Measurements from ENCODE around the gene SLC26A6.

Gene SLC26A6

DNA sequence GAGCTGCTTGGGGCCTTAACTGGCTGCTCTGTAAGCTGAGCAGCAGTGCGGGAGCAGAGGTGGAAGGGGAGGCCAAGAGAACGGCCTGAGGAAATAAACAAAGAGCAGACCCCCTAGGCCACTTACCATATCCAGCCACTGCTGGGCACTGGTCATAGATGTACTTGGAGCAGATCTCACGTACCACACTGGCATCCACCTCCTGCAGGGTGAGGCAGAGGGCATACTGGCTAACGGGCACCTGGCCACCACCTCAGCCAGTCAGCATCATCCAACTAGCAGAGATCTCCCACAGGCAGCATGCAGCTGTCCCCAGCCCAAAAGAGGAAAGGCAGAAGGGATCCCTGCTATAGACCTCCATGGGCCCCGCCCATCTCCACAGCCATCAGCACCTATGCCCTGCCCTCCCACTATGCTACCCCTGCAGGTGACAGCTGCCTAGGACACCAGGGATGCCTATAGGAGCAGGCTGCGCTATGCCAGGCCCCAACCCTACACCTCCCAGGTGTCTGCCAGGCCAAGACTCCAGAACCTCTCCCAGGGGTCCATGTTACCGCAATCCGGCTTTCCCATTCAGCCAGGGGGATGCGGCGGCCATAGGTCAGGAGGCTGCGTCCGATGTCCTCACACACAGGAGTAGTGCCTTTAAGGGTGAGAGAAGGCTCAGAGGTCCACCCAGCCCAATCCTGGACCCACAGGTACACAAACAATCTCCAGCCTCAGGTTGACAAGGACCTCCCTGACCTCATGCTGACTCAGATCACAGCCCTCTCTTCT lies 35.6 kb downstream of the SLC26A6 start:
- no peak for DNase-seq (ENCODE audit: low read depth)
- TF ChIP-seq CTCF (IDR thresholded peaks at IDR 0.05; ENCODE audit: low read depth, low read length, missing control alignments) = no peak
- H3K4me3 ChIP-seq (ENCODE audit: low read depth, low read length) = no peak overlapping the region

GRCh38 chr3:48599077-48599501 lies 36.2 kb downstream of the SLC26A6 start:
- no peak for TF ChIP-seq CTCF (IDR thresholded peaks at IDR 0.05; ENCODE audit: low read depth, low read length, missing control alignments)
- DNase-seq (ENCODE audit: low read depth) = no peak
- no peak overlapping the region for H3K4me3 ChIP-seq (ENCODE audit: low read depth, low read length)

DNA sequence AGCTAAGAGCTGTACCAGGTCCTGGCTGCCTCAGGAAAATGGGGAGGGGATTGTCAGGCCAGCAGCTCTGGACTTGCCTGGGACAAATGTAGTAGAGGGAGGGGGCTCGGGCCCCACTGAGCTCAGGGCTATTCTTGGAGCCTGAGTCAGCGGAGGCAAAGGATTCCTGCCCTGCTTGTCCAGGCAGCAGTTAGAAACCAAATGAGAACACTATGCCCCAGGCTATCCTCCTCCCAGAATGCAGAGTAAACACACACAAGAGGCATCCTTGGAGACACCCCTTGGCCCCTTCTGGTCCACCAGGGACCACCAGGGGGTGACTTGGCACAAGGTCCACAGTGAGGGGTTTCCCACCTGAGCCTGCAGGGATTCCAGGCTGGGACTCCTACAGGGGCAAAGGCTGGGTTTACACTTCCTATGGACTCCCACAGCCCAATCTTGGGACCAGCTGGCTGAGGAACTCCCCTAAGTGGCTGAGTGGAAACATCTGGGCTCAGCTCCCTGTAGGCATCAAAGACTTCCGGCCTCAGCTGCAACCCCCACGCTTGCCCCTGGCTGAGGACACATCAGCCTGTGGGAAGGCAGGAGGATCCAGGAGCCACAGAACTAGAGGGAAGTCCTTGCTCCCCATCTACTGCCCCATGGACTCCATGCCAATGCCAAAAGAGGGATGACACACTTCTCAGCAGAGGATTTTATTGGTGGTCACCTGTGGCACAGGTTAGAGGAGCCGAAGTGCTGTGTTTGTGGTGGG lies 36.8 kb downstream of the SLC26A6 start:
- no peak for DNase-seq (ENCODE audit: low read depth)
- TF ChIP-seq CTCF (IDR thresholded peaks at IDR 0.05; ENCODE audit: low read depth, low read length, missing control alignments) = no peak
- H3K4me3 ChIP-seq (ENCODE audit: low read depth, low read length) = no peak overlapping the region

DNA sequence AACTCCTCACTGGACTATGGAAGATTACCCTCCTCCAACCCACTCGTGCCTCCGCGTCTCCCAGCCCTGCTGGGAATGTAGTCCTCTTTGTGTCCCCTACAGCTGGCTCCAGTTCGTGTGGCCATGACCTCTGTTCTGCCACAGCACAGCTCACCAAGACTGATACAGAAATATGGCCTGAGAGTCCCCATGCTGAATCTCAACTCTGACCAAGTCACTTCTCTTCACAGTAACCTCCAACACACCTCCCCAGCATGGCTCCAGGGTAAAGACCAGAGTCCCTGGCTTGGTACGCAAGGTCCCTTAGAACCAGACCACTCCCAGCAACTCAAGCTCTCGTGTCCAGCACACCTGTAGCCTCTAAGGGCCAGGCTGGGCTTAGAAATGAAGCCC lies 37.9 kb downstream of the SLC26A6 start:
- no peak for DNase-seq (ENCODE audit: low read depth)

DNA sequence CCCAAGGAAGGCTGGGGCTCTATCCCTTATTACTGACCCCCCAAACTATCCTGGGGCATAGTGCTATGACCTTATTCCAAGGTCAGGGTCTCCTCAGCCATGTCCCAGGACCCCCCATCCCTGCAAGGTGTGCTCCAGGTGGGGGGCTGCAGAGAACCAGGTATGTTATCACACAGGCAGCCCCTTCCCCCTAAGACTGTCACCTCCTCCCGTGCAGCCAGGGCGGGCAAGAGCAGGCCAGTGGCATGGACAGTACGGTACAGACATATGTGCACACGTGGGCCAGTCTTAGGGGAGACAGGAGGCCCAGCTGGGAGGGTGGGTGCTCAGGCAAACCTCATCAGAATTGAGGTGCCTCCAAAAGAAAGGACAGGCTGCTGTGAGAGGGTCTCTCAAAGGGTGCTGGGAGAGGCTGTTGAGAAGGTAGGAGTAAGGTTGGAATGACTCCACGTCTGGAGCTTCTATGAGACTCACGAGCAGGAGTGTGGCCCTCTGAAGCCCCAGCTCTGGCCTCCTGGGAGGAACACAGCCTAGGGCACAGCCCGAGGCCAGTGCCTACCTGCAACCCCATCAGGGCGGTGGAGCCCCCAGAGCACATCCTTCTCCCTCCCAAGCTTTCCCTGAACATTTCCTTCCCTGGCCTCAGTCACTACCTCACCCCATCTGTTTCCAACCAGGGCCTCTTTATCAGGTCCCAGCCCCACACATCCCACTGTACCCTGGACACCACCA lies 38.4 kb downstream of the SLC26A6 start:
- no peak for TF ChIP-seq CTCF (IDR thresholded peaks at IDR 0.05; ENCODE audit: low read depth, low read length, missing control alignments)
- DNase-seq (ENCODE audit: low read depth) = no peak
- no peak overlapping the region for H3K4me3 ChIP-seq (ENCODE audit: low read depth, low read length)

More for the DNA sequence above, 37.9 kb downstream of the SLC26A6 start:
- TF ChIP-seq CTCF (IDR thresholded peaks at IDR 0.05; ENCODE audit: low read depth, low read length, missing control alignments) = no peak
- H3K4me3 ChIP-seq (ENCODE audit: low read depth, low read length) = no peak overlapping the region

DNA sequence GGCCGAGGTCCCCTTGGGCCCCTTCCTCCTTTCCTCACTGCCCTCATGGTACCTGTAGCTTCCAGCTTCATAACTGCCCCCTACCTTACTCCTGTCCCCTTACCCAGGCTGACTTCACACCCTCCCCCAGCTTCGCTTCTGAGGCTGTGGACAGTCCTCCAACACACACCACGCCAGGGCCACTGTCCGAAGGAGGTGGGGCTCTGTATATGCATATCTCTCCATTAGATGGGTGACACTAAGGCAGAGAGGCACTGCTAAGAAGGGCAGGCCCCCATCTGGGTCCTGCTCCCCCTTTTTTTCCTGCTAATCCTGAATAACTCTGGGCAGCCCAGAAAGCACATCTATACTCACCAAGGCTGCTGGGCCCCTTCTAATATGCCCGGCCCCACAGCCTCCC lies 39.1 kb downstream of the SLC26A6 start:
- no peak overlapping the region for H3K4me3 ChIP-seq (ENCODE audit: low read depth, low read length)
- no peak for TF ChIP-seq CTCF (IDR thresholded peaks at IDR 0.05; ENCODE audit: low read depth, low read length, missing control alignments)
- no peak for DNase-seq (ENCODE audit: low read depth)

All from GM12864 (cell line).